RPMI8226 (cell line): ENCODE measurements around the gene GPX2.

Experiments
- DNase-seq: peaks from one replicate; pipeline ENCODE4 v3.0.0-alpha.2; 2015

Gene GPX2

GRCh38 chr14:64958743-64959142 is 16.2 kb upstream of the GPX2 start:
- DNase-seq: no peak

- no peak for DNase-seq
These were observed 15.7 kb upstream of the GPX2 start for GRCh38 chr14:64958201-64958600.

GRCh38 chr14:64956697-64957406 is 14.3 kb upstream of the GPX2 start:
- no peak for DNase-seq

GRCh38 chr14:64955297-64955696 is 12.8 kb upstream of the GPX2 start:
- DNase-seq: no peak

GRCh38 chr14:64954491-64955240 is 12.1 kb upstream of the GPX2 start:
- DNase-seq: no peak

- no peak for DNase-seq
These were observed 11.1 kb upstream of the GPX2 start for GRCh38 chr14:64953661-64954060.

GRCh38 chr14:64953310-64953654 is 10.7 kb upstream of the GPX2 start:
- DNase-seq: no peak

- DNase-seq: no peak
These were observed 10.2 kb upstream of the GPX2 start for GRCh38 chr14:64952598-64953309.

- DNase-seq: no peak
These were observed 9.2 kb upstream of the GPX2 start for GRCh38 chr14:64951724-64952123.

- no peak for DNase-seq
These were observed 8.7 kb upstream of the GPX2 start for GRCh38 chr14:64951291-64951690.

GRCh38 chr14:64950889-64951288 is 8.3 kb upstream of the GPX2 start:
- DNase-seq: no peak

GRCh38 chr14:64948612-64949210 is 6.2 kb upstream of the GPX2 start:
- DNase-seq: no peak

- no peak for DNase-seq
These were observed 5.4 kb upstream of the GPX2 start for GRCh38 chr14:64947710-64948611.

- no peak for DNase-seq
These were observed 3.9 kb upstream of the GPX2 start for GRCh38 chr14:64946310-64947045.

- DNase-seq: no peak
These were observed 3.1 kb upstream of the GPX2 start for GRCh38 chr14:64945431-64946178.

- no peak for DNase-seq
These were observed 2.3 kb upstream of the GPX2 start for GRCh38 chr14:64944861-64945260.

- DNase-seq: no peak
These were observed 1.5 kb upstream of the GPX2 start for GRCh38 chr14:64944041-64944440.

- no peak for DNase-seq
These were observed 1.0 kb upstream of the GPX2 start for GRCh38 chr14:64943556-64943955.

- DNase-seq: no peak
These were observed 2.1 kb downstream of the GPX2 start for GRCh38 chr14:64940336-64940910.

GRCh38 chr14:64939817-64940190 is 2.7 kb downstream of the GPX2 start:
- DNase-seq: no peak
